Endodermal cell (in vitro differentiated cells): Measurements from ENCODE around the gene RBFOX1. TPM values are rescaled to one million over a fixed set of nuclear protein-coding genes. Genes with fewer than 3 reads are reported as not detected.

Source experiments
- DNase-seq: peaks from one replicate; pipeline ENCODE4 v3.0.0-alpha.2; 2017
- H3K27ac ChIP-seq: 2 replicates; pipeline ENCODE4 v1.5.1; 2013; ENCODE audit warnings: mild to moderate bottlenecking, low read depth, low read length, moderate library complexity
- H3K27me3 ChIP-seq: 2 replicates; pipeline ENCODE4 v1.6.1; 2013; ENCODE audit warnings: mild to moderate bottlenecking, low read length, moderate library complexity; ENCODE audit not compliant: insufficient read depth, control insufficient read depth, poor library complexity, severe bottlenecking
- H3K36me3 ChIP-seq: 2 replicates; pipeline ENCODE4 v1.7.0; 2013; ENCODE audit warnings: mild to moderate bottlenecking, low read length, moderate library complexity; ENCODE audit not compliant: control insufficient read depth, insufficient read depth
- H3K4me1 ChIP-seq: one replicate; pipeline ENCODE4 v1.7.0; 2013; ENCODE audit warnings: low read length; ENCODE audit not compliant: control insufficient read depth, insufficient read depth
- H3K4me3 ChIP-seq: 2 replicates; pipeline ENCODE4 v1.5.1; 2013; ENCODE audit warnings: mild to moderate bottlenecking, low read length, moderate library complexity
- H3K9ac ChIP-seq: 2 replicates; pipeline ENCODE4 v1.6.1; 2013; ENCODE audit warnings: mild to moderate bottlenecking, low read length, moderate library complexity; ENCODE audit not compliant: poor library complexity, severe bottlenecking; ENCODE audit errors: extremely low read depth
- H3K9me3 ChIP-seq: 2 replicates; pipeline ENCODE4 v1.6.1; 2013; ENCODE audit warnings: mild to moderate bottlenecking, low read length, moderate library complexity; ENCODE audit not compliant: control insufficient read depth
- H3K27ac Mint-ChIP-seq: 2 replicates; pipeline ENCODE4 v1.8.0; 2020; ENCODE audit warnings: mixed read lengths
- H3K27me3 Mint-ChIP-seq: 2 replicates; pipeline ENCODE4 v1.8.0; 2021; ENCODE audit warnings: mild to moderate bottlenecking, mixed read lengths; ENCODE audit not compliant: insufficient read depth
- H3K36me3 Mint-ChIP-seq: 2 replicates; pipeline ENCODE4 v1.8.0; 2020; ENCODE audit warnings: low read depth, mixed read lengths
- H3K4me1 Mint-ChIP-seq: 2 replicates; pipeline ENCODE4 v1.8.0; 2020; ENCODE audit warnings: mixed read lengths
- H3K4me3 Mint-ChIP-seq: 2 replicates; pipeline ENCODE4 v1.8.0; 2020; ENCODE audit warnings: mild to moderate bottlenecking, moderate library complexity, mixed read lengths
- H3K9me3 Mint-ChIP-seq: 2 replicates; pipeline ENCODE4 v1.8.0; 2020; ENCODE audit warnings: mild to moderate bottlenecking, mixed read lengths
- WGBS, 2 experiments: methylation state at CpG; one replicate each; pipeline versions ENCODE4 v1.1.5 to v1.1.7; 2013; ENCODE audit warnings: missing lambda C conversion rate in 2 of 2, mixed read lengths in 1 of 2; ENCODE audit not compliant: insufficient coverage in 1 of 2, insufficient read length in 1 of 2; 5-methylcytosine and 5-hydroxymethylcytosine counted together
- total RNA-seq, 2 donors: library from RNA; stranded (reverse); fragmentation: NEBNext Ultra II Directional in 1 of 2; extraction: Animal tissue kit (Norgen Biotek cat#: 25700) in 1 of 2; gene quantifications; 2 replicates in 1 of 2; 3 replicates in 1 of 2; pipeline ENCODE4 v1.2.1, GENCODE V29; 2021
- TF ChIP-seq, protein P1 (sequence below): fragments of 200-600 bp; sonication (generic); conservative IDR thresholded peaks from 2 replicates; pipeline ENCODE4 v1.5.0; 2021; ENCODE audit warnings: antibody characterized with exemption, mild to moderate bottlenecking

The RBFOX1 gene
- total RNA-seq, 2 donors from 2014 or later: 2.6 to 2.7 TPM

DNA sequence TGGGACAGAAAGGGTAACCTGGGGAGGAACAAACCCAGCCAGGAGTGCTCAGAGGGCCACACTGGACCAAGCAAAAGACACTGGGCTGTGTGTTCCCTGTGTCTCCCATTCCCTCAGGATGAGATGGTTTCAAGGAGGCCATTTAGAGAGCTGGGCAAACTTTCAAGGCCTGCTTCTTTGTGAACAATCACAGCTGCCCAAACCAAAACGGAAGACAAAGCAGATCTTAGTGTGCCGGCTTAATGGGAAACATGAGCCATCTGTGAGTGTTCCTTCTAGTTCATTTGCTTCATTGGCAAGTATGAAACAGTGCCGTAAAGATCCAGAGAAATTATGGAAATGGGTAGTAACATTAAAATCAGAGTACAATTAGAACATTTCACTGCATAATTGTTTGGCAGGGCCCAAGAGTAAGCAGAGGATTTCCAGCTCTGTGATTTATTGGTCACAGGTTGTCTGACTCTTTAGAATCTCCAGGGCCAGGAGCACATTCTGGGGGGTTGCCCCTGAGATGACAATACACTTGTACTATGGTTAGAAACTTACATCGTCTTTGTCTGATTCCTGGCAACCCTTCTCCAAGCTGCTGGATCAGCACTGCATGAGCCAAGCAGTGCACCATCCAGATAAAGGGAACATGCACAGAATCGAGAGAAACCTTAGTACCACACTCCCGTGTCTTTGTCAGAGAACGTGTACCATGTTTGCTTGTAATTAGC lies 412.1 kb downstream of the RBFOX1 start:
- Mint-ChIP-seq H3K36me3 (no peaks in the 10 kb centered on the region), H3K27me3 (peaks cover 25% of the 10 kb centered on the region), H3K9me3 (no peaks in the 10 kb centered on the region), H3K27ac (no peak overlapping the region), H3K4me1 (peaks cover 22% of the 10 kb centered on the region), H3K4me3 (no peak overlapping the region)
- Histone ChIP-seq H3K9ac (no peak overlapping the region), H3K27ac (no peak overlapping the region), H3K4me3 (no peak overlapping the region), H3K36me3 (no peaks in the 10 kb centered on the region), H3K27me3 (peaks cover 30% of the 10 kb centered on the region), H3K9me3 (no peaks in the 10 kb centered on the region), H3K4me1 (peaks cover 10% of the 10 kb centered on the region)
- TF ChIP-seq, protein P1, sequence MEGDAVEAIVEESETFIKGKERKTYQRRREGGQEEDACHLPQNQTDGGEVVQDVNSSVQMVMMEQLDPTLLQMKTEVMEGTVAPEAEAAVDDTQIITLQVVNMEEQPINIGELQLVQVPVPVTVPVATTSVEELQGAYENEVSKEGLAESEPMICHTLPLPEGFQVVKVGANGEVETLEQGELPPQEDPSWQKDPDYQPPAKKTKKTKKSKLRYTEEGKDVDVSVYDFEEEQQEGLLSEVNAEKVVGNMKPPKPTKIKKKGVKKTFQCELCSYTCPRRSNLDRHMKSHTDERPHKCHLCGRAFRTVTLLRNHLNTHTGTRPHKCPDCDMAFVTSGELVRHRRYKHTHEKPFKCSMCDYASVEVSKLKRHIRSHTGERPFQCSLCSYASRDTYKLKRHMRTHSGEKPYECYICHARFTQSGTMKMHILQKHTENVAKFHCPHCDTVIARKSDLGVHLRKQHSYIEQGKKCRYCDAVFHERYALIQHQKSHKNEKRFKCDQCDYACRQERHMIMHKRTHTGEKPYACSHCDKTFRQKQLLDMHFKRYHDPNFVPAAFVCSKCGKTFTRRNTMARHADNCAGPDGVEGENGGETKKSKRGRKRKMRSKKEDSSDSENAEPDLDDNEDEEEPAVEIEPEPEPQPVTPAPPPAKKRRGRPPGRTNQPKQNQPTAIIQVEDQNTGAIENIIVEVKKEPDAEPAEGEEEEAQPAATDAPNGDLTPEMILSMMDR: no peak
- DNase-seq: no peak
- WGBS, 2 experiments: 94 to 97% methylated on average over 6 to 7 of the region's 7 CpGs

DNA sequence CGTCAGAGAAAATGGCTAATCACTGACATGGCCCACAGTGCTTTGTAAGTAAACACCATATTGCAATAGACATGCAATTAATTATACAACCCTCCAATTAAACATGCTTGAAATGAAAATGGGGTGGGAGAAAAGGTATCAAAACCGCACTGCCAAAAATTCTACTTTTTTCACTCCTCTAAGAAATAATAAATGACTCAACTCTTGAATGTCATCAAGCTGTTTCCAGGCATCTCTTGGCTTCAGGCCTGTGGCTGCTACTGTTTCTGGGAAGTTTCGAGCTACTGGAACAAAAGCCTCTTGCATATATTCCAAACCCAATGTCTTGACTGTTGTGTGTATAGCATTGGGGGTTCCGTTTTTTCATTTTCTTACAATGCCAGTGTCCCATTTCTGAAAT lies 412.6 kb downstream of the RBFOX1 start:
- WGBS, 2 experiments: 60 to 77% methylated on average over 1 to 4 of the region's 4 CpGs
- no peaks in the 10 kb centered on the region for H3K9me3 Mint-ChIP-seq
- peaks cover 22% of the 10 kb centered on the region for H3K4me1 Mint-ChIP-seq
- Histone ChIP-seq H3K9ac (no peak overlapping the region), H3K4me1 (peaks cover 10% of the 10 kb centered on the region), H3K4me3 (no peak overlapping the region), H3K36me3 (no peaks in the 10 kb centered on the region), H3K27ac (no peak overlapping the region), H3K9me3 (no peaks in the 10 kb centered on the region), H3K27me3 (peaks cover 33% of the 10 kb centered on the region)
- no peak overlapping the region for H3K4me3 Mint-ChIP-seq
- peaks cover 25% of the 10 kb centered on the region for H3K27me3 Mint-ChIP-seq
- TF ChIP-seq, protein P1: no peak
- H3K36me3 Mint-ChIP-seq: no peaks in the 10 kb centered on the region
- H3K27ac Mint-ChIP-seq: no peak overlapping the region
- no peak for DNase-seq

DNA sequence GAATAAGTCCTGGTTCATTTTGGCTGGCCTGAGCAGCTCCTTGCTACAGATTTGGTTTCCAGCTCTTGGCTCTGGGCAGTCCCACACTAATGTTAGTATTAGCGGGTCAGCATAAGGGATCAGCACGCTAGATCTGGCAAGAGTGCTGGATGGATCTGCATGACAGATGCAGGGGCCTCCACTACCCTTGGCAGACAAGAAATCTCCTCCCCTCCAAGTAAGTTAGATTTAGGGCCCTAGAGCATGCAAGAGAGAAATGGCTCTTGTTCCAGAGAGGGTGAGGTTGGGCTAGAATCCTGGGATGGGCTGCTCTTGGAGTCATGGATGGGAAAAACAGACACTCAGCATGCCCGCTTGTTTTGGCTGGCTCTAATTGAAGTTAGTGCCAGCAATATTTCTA lies 414.3 kb downstream of the RBFOX1 start:
- Mint-ChIP-seq H3K27me3 (peaks cover 28% of the 10 kb centered on the region), H3K36me3 (no peaks in the 10 kb centered on the region), H3K4me1 (peaks cover 22% of the 10 kb centered on the region), H3K4me3 (no peak overlapping the region), H3K27ac (no peak overlapping the region), H3K9me3 (no peaks in the 10 kb centered on the region)
- no peaks in the 10 kb centered on the region for H3K36me3 ChIP-seq
- 86 to 95% methylated on average over 3 of the region's 3 CpGs for WGBS, 2 experiments
- peaks cover 37% of the 10 kb centered on the region for H3K27me3 ChIP-seq
- H3K9ac ChIP-seq: no peak overlapping the region
- no peaks in the 10 kb centered on the region for H3K9me3 ChIP-seq
- TF ChIP-seq, protein P1: no peak
- H3K4me3 ChIP-seq: no peak overlapping the region
- H3K4me1 ChIP-seq: peaks cover 10% of the 10 kb centered on the region
- H3K27ac ChIP-seq: no peak overlapping the region
- no peak for DNase-seq
